Neural crest cell (in vitro differentiated cells): ENCODE data around the gene NID1. TPM values are rescaled to one million over a fixed set of nuclear protein-coding genes. Genes with fewer than 3 reads are reported as not detected.

Experiments used
- DNase-seq: peaks from one replicate; pipeline ENCODE4 v3.0.0; 2021; ENCODE audit warnings: low read depth, mixed read lengths, low spot score
- H3K27ac Mint-ChIP-seq: one replicate; pipeline ENCODE4 v1.8.0; 2021; ENCODE audit warnings: mild to moderate bottlenecking, mixed read lengths; ENCODE audit not compliant: unreplicated experiment
- H3K27me3 Mint-ChIP-seq: 2 replicates; pipeline ENCODE4 v1.8.0; 2021; ENCODE audit warnings: low read depth, mild to moderate bottlenecking, mixed read lengths
- H3K36me3 Mint-ChIP-seq: 2 replicates; pipeline ENCODE4 v1.8.0; 2021; ENCODE audit warnings: low read depth, mild to moderate bottlenecking, mixed read lengths
- H3K4me1 Mint-ChIP-seq: 2 replicates; pipeline ENCODE4 v1.8.0; 2021; ENCODE audit warnings: mixed read lengths
- H3K4me3 Mint-ChIP-seq: one replicate; pipeline ENCODE4 v1.8.0; 2021; ENCODE audit warnings: mild to moderate bottlenecking, mixed read lengths
- H3K9me3 Mint-ChIP-seq: 2 replicates; pipeline ENCODE4 v1.8.0; 2021; ENCODE audit warnings: mixed read lengths
- total RNA-seq: library from RNA; stranded (reverse); gene quantifications from 2 replicates; pipeline ENCODE4 v1.2.1, GENCODE V29; 2021
- TF ChIP-seq, protein P1 (sequence below): fragments of 200-600 bp; sonication (generic); conservative IDR thresholded peaks from 2 replicates; pipeline ENCODE4 v1.5.0; 2021; ENCODE audit warnings: antibody characterized with exemption, mild to moderate bottlenecking

Gene NID1
- total RNA-seq, 1 donor from 2014 or later: 90.3 TPM

- peaks cover 6% of the 10 kb centered on the region for H3K4me1 Mint-ChIP-seq
- TF ChIP-seq, protein P1, sequence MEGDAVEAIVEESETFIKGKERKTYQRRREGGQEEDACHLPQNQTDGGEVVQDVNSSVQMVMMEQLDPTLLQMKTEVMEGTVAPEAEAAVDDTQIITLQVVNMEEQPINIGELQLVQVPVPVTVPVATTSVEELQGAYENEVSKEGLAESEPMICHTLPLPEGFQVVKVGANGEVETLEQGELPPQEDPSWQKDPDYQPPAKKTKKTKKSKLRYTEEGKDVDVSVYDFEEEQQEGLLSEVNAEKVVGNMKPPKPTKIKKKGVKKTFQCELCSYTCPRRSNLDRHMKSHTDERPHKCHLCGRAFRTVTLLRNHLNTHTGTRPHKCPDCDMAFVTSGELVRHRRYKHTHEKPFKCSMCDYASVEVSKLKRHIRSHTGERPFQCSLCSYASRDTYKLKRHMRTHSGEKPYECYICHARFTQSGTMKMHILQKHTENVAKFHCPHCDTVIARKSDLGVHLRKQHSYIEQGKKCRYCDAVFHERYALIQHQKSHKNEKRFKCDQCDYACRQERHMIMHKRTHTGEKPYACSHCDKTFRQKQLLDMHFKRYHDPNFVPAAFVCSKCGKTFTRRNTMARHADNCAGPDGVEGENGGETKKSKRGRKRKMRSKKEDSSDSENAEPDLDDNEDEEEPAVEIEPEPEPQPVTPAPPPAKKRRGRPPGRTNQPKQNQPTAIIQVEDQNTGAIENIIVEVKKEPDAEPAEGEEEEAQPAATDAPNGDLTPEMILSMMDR: no peak
- H3K4me3 Mint-ChIP-seq: no peak overlapping the region
- no peak for DNase-seq
- H3K27me3 Mint-ChIP-seq: no peaks in the 10 kb centered on the region
- H3K36me3 Mint-ChIP-seq: peaks cover 14% of the 10 kb centered on the region
- no peak overlapping the region for H3K27ac Mint-ChIP-seq
- no peaks in the 10 kb centered on the region for H3K9me3 Mint-ChIP-seq
These were observed 62.3 kb downstream of the NID1 start for GRCh38 chr1:236002572-236002971.

- no peak for DNase-seq
- Mint-ChIP-seq H3K9me3 (no peaks in the 10 kb centered on the region), H3K27me3 (no peaks in the 10 kb centered on the region), H3K4me1 (peaks cover 6% of the 10 kb centered on the region), H3K4me3 (no peak overlapping the region), H3K36me3 (peaks cover 9% of the 10 kb centered on the region), H3K27ac (no peak overlapping the region)
- TF ChIP-seq, protein P1: no peak
These were observed 62.9 kb downstream of the NID1 start for GRCh38 chr1:236002025-236002390.

DNA sequence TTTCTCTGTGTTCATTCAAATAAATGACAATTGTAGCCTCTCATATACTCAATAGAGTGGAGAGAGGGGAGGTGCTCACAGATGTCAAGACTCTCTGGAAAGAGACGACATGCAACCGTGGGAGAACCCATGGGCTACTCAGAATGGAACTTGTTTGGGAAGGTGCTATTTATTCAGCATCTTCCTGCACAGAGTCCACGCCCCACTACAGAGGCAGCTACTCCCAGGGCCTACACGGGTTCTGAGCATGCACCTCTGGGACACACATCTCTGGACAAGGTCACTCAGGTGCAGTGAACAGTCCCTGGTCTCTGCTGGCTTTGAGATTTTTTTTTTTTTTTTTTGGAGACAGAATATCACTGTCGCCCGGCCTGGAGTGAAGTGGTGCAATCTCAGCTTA, 64.1 kb downstream of the NID1 start:
- no peak for DNase-seq
- H3K9me3 Mint-ChIP-seq: no peaks in the 10 kb centered on the region
- TF ChIP-seq, protein P1: no peak
- no peak overlapping the region for H3K27ac Mint-ChIP-seq
- H3K36me3 Mint-ChIP-seq: peaks cover 9% of the 10 kb centered on the region
- no peak overlapping the region for H3K4me3 Mint-ChIP-seq
- H3K4me1 Mint-ChIP-seq: peaks cover 6% of the 10 kb centered on the region
- no peaks in the 10 kb centered on the region for H3K27me3 Mint-ChIP-seq

- TF ChIP-seq, protein P1: no peak
- no peaks in the 10 kb centered on the region for H3K9me3 Mint-ChIP-seq
- peaks cover 6% of the 10 kb centered on the region for H3K4me1 Mint-ChIP-seq
- no peak overlapping the region for H3K4me3 Mint-ChIP-seq
- H3K27ac Mint-ChIP-seq: no peak overlapping the region
- peaks cover 9% of the 10 kb centered on the region for H3K36me3 Mint-ChIP-seq
- DNase-seq: no peak
- H3K27me3 Mint-ChIP-seq: no peaks in the 10 kb centered on the region
These were observed 65.5 kb downstream of the NID1 start for GRCh38 chr1:235999259-235999925.

DNA sequence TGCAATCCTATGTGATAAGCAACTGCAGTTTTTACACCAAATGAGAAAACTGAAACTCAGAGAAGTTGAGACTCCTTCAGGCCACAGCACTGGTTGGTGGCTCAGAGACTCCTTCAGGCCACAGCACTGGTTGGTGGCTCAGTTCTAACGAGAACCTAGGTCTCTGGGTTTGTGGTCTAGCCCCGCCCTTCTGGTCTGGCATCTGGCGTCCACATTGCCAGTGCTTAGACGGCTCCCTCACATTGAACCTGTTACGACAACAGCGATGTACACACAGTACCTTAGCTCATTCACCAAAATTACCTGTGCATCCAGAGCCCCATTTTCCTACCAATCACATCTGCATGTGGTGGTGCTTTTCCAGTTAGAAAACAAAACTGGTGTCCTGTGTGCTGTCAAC, 66.1 kb downstream of the NID1 start:
- DNase-seq: no peak
- Mint-ChIP-seq H3K36me3 (peaks cover 9% of the 10 kb centered on the region), H3K9me3 (no peaks in the 10 kb centered on the region), H3K4me1 (peaks cover 1% of the 10 kb centered on the region), H3K27me3 (no peaks in the 10 kb centered on the region), H3K27ac (no peak overlapping the region), H3K4me3 (no peak overlapping the region)
- TF ChIP-seq, protein P1: no peak
